Central memory CD8-positive, alpha-beta T cell (primary cell): ENCODE measurements around the gene LYAR.
"Not testable (repeated sequence)": the region's sequence is repeated elsewhere in the genome, so short reads cannot be mapped to it uniquely, and the experiment has no call there.

Experiments
- ATAC-seq: fragments of 150-1000 bp; cut with Tn5 transposase; replicated peaks from 2 replicates; pipeline ENCODE4 v1.10.0; 2022; ENCODE audit warnings: mild to moderate bottlenecking, moderate FRiP score, moderate number of reproducible peaks; ENCODE audit not compliant: poor library complexity, severe bottlenecking; ENCODE audit errors: extremely low read depth
- DNase-seq, 2 donors: peaks; one replicate each; pipeline ENCODE4 v3.0.0; 2021; ENCODE audit warnings: low spot score in 2 of 2
- H3K27ac Mint-ChIP-seq: one replicate; pipeline ENCODE4 v1.8.0; 2022; ENCODE audit warnings: low read depth, mild to moderate bottlenecking, moderate library complexity, mixed read lengths
- H3K27me3 Mint-ChIP-seq: one replicate; pipeline ENCODE4 v1.8.0; 2022; ENCODE audit warnings: mixed read lengths
- H3K36me3 Mint-ChIP-seq: one replicate; pipeline ENCODE4 v1.8.0; 2022; ENCODE audit warnings: mild to moderate bottlenecking, moderate library complexity, mixed read lengths; ENCODE audit not compliant: insufficient read depth
- H3K4me1 Mint-ChIP-seq: one replicate; pipeline ENCODE4 v1.8.0; 2022; ENCODE audit warnings: mixed read lengths
- H3K4me3 Mint-ChIP-seq: one replicate; pipeline ENCODE4 v1.8.0; 2022; ENCODE audit warnings: mild to moderate bottlenecking, moderate library complexity, mixed read lengths
- H3K9me3 Mint-ChIP-seq: one replicate; pipeline ENCODE4 v1.8.0; 2022; ENCODE audit warnings: mixed read lengths

LYAR gene

GRCh38 chr4:4248885-4249203, 41.1 kb downstream of the LYAR start:
- no peaks in the 10 kb centered on the region for H3K9me3 Mint-ChIP-seq
- ATAC-seq (no peak), DNase-seq (no peak)
- no peaks in the 10 kb centered on the region for H3K27me3 Mint-ChIP-seq
- H3K27ac Mint-ChIP-seq: peak overlapping the region; percentile 98
- H3K36me3 Mint-ChIP-seq: peaks cover 16% of the 10 kb centered on the region
- H3K4me3 Mint-ChIP-seq: peak overlapping the region; percentile 96
- H3K4me1 Mint-ChIP-seq: peaks cover 28% of the 10 kb centered on the region

- peak within 1 kb of the TSS; percentile 96 for H3K4me3 Mint-ChIP-seq
- peak; percentile 95 for ATAC-seq
Observed at GRCh38 chr4:4248029-4248884, 41.7 kb downstream of the LYAR start, which contains the start of gene TMEM128. TSS of gene TMEM128 (minus strand) at chr4:4248223. CDS start at chr4:4248202, 21 bp downstream.

DNA sequence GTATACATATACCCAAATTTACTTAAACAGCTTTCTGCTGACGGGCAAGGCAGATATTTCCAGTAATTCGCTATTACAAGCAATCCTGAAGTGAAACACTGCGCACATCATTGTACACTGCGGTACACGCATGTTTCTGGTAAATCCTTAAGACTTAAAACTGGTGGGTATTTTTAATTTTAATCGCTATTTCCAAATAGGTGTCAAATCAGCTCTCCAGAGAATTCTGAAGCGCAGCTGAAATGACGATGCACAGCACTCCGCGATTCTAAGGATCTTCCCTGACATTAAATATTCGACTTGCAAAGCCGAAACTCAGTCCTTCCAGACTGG, 42.3 kb downstream of the LYAR start:
- DNase-seq (peak in 1 of 2 donors; percentile 15), ATAC-seq (peak; percentile 42)
- peak overlapping the region; percentile 96 for H3K4me3 Mint-ChIP-seq
- no peaks in the 10 kb centered on the region for H3K27me3 Mint-ChIP-seq
- H3K27ac Mint-ChIP-seq: peak overlapping the region; percentile 98
- H3K36me3 Mint-ChIP-seq: peaks cover 22% of the 10 kb centered on the region
- no peaks in the 10 kb centered on the region for H3K9me3 Mint-ChIP-seq
- H3K4me1 Mint-ChIP-seq: peaks cover 28% of the 10 kb centered on the region

More at GRCh38 chr4:4248029-4248884, 41.7 kb downstream of the LYAR start, which contains the start of gene TMEM128:
- Mint-ChIP-seq H3K27ac (peak within 1 kb of the TSS; percentile 98), H3K27me3 (no peaks in the 10 kb centered on the region), H3K4me1 (peaks cover 28% of the 10 kb centered on the region), H3K9me3 (no peaks in the 10 kb centered on the region), H3K36me3 (peaks cover 18% of the 10 kb centered on the region)
- DNase-seq: peak; percentile 87 to 88

DNA sequence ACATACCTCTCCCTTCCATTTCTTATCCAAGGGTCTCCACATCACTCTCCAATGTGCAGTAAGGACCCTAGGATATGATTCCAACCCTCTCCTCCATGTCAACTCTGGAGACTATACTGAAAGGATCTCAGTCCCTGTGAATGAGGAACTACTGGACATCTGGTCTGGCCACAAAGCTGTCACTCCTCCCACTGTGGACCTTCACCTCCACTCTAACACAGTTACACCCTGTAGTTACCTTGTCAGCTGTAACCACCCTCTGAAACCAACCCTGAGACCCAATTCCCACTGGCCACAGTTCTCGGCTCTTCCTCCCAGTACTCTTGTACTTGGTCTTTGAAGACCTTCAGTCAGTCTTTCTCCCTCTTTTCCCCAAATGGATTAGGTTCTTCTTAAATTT, 44.8 kb downstream of the LYAR start:
- DNase-seq (no peak), ATAC-seq (no peak)
- H3K27ac Mint-ChIP-seq: no peak overlapping the region
- no peak overlapping the region for H3K4me3 Mint-ChIP-seq
- H3K9me3 Mint-ChIP-seq: no peaks in the 10 kb centered on the region
- H3K4me1 Mint-ChIP-seq: peaks cover 33% of the 10 kb centered on the region
- no peaks in the 10 kb centered on the region for H3K27me3 Mint-ChIP-seq
- H3K36me3 Mint-ChIP-seq: peaks cover 39% of the 10 kb centered on the region

- peaks cover 51% of the 10 kb centered on the region for H3K36me3 Mint-ChIP-seq
- H3K9me3 Mint-ChIP-seq, H3K27ac Mint-ChIP-seq, H3K4me3 Mint-ChIP-seq, DNase-seq, ATAC-seq, H3K27me3 Mint-ChIP-seq: not testable (repeated sequence)
- H3K4me1 Mint-ChIP-seq: peaks cover 16% of the 10 kb centered on the region
Observed at GRCh38 chr4:4239551-4239950, 50.4 kb downstream of the LYAR start.

DNA sequence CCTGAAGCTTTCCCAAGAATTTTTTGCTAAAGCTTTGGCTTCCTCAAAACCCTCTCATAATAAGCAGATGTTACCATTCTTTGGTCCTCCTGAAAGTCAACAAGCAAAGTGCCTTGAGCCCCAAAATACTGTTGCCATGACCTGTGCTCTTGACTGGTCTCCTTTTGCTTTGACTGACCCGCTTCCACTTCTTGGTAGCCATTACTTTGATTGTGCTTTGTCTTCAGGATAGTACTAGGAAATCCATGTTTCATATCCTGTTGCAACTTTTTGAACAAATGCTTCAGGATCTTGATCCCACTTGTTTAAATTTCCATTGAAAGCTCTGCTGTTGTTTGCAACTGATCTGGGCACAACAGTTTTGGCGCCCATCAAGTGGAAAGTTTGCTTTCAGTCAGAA, 56.3 kb downstream of the LYAR start:
- no peaks in the 10 kb centered on the region for H3K9me3 Mint-ChIP-seq
- no peak for ATAC-seq
- DNase-seq: no peak

GRCh38 chr4:4228356-4228668, 61.6 kb downstream of the LYAR start:
- Mint-ChIP-seq H3K27me3 (peaks cover 54% of the 10 kb centered on the region), H3K9me3 (no peaks in the 10 kb centered on the region), H3K4me3 (no peak overlapping the region), H3K4me1 (peaks cover 8% of the 10 kb centered on the region), H3K27ac (no peak overlapping the region), H3K36me3 (peaks cover 2% of the 10 kb centered on the region)
- no peak for DNase-seq
- ATAC-seq: no peak

More for the DNA sequence above, 56.3 kb downstream of the LYAR start:
- no peak overlapping the region for H3K4me3 Mint-ChIP-seq
- peaks cover 7% of the 10 kb centered on the region for H3K27me3 Mint-ChIP-seq
- peaks cover 19% of the 10 kb centered on the region for H3K36me3 Mint-ChIP-seq
- no peaks in the 10 kb centered on the region for H3K4me1 Mint-ChIP-seq
- no peak overlapping the region for H3K27ac Mint-ChIP-seq

- peaks cover 60% of the 10 kb centered on the region for H3K27me3 Mint-ChIP-seq
- H3K27ac Mint-ChIP-seq: no peak overlapping the region
- ATAC-seq: no peak
- peaks cover 2% of the 10 kb centered on the region for H3K36me3 Mint-ChIP-seq
- H3K4me3 Mint-ChIP-seq: no peak overlapping the region
- DNase-seq: no peak
- H3K4me1 Mint-ChIP-seq: peaks cover 8% of the 10 kb centered on the region
- no peaks in the 10 kb centered on the region for H3K9me3 Mint-ChIP-seq
Observed at GRCh38 chr4:4227510-4228355, 62.2 kb downstream of the LYAR start.

GRCh38 chr4:4226606-4227438, 63.1 kb downstream of the LYAR start, which contains the start of gene OTOP1:
TSS of gene OTOP1 (minus strand) at chr4:4226929. CDS start at chr4:4226864, 65 bp downstream.
- DNase-seq (no peak), ATAC-seq (no peak)
- H3K4me1 Mint-ChIP-seq: peaks cover 8% of the 10 kb centered on the region
- H3K27ac Mint-ChIP-seq: no peak within 1 kb of the TSS
- no peaks in the 10 kb centered on the region for H3K9me3 Mint-ChIP-seq
- H3K27me3 Mint-ChIP-seq: peaks cover 69% of the 10 kb centered on the region
- H3K36me3 Mint-ChIP-seq: peaks cover 2% of the 10 kb centered on the region
- peak within 1 kb of the TSS; percentile 16 for H3K4me3 Mint-ChIP-seq

- Mint-ChIP-seq H3K9me3 (no peaks in the 10 kb centered on the region), H3K27ac (no peak overlapping the region), H3K27me3 (peaks cover 75% of the 10 kb centered on the region), H3K4me1 (peaks cover 8% of the 10 kb centered on the region), H3K36me3 (peaks cover 2% of the 10 kb centered on the region), H3K4me3 (peak overlapping the region; percentile 16)
- DNase-seq (no peak), ATAC-seq (no peak)
Observed at GRCh38 chr4:4225915-4226605, 63.9 kb downstream of the LYAR start.
